GM19324 (cell line): ENCODE results near the gene ERI2.
"Not testable (repeated sequence)": the region's sequence is repeated elsewhere in the genome, so short reads cannot be mapped to it uniquely, and the experiment has no call there.

Source experiments
- ATAC-seq: cut with Tn5 transposase; IDR thresholded peaks from one replicate; pipeline ENCODE4 v1.9.1; 2021; ENCODE audit warnings: mild to moderate bottlenecking, moderate library complexity; ENCODE audit not compliant: unreplicated experiment, low FRiP score

The ERI2 gene

DNA sequence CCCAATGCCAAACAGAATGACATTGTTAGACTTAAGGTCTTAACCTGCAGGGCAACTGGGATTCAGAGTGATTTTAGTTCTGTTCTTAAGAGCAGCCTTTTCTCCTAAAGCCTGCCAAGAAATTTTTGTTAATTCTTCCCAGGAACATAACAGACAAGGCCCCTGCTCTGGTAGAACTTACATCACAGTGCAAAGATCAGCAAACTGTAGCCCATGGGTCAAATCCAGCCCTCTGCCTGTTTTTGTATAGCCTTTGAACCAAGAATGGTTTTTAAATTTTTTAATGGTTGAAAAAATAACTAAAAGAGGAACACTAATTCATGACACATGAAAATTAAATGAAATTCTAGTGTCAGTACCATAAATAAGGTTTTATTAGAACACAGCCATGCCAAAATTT, 38.7 kb downstream of the ERI2 start:
- no peak for ATAC-seq

GRCh38 chr16:20766294-20766693, 40.0 kb downstream of the ERI2 start:
- no peak for ATAC-seq

GRCh38 chr16:20765732-20766131, 40.5 kb downstream of the ERI2 start:
- no peak for ATAC-seq

DNA sequence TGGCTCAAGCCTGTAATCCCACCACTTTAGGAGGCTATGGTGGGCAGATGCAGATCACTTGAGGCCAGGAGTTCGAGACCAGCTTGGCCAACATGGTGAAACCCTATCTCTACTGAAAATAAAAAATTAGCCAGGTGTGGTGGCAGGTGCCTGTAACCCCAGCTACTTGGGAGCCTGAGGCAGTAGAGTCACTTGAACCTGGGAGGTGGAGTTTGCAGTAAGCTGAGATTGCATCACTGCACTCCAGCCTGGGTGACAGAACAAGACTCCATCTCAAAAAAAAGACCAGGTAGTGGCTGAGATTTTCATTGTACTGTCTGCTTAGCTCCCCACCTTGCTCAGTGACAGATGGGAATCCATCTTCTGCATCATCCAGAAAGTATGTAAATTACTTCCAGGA, 41.8 kb downstream of the ERI2 start:
- ATAC-seq = not testable (repeated sequence)

GRCh38 chr16:20763461-20764232, 42.6 kb downstream of the ERI2 start, which contains the start of gene ACSM3:
ACSM3 (plus strand) TSS chr16:20764014; CDS start chr16:20770035, 6,021 bp downstream.
- peak; percentile 96 for ATAC-seq

- ATAC-seq = no peak
Measured at GRCh38 chr16:20762404-20763123, 43.7 kb downstream of the ERI2 start.

DNA sequence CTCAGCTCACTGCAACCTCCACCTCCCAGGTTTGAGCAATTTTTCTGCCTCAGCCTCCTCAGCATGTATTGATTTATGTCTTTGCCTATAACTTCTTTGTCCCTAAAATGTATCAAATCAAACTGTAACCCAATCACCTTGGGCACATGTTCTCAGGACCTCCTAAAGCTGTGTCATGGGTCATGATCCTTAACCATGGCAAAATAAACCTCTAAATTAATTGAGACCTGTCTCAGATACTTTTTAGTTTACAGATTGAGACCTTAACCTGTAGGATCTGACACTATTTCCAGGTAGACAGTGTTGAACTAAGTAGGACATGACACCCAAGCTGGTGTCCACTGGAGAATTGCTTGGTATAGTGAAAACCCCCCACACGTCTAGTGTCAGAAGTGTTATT, 45.1 kb downstream of the ERI2 start:
- no peak for ATAC-seq

DNA sequence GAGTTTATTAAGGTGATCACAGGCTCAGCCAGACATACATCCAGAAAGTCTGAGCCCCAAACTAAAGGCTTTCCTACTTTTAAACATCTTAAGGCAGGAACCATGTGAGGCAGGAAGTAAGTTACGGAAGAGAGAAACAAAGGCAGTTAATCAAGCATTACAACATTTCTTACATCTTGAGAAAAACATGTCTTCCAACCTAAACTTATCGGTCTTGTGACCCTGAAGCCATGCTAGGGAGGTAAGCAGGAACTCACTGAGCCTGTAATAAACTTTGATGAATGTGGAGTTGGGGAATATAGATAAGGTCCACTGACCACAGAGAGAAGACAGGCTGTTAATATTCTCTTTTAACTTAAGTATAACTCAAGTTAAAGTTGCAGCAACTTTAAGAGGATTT, 45.9 kb downstream of the ERI2 start:
- no peak for ATAC-seq

GRCh38 chr16:20755799-20756198, 50.5 kb downstream of the ERI2 start:
- not testable (repeated sequence) for ATAC-seq

DNA sequence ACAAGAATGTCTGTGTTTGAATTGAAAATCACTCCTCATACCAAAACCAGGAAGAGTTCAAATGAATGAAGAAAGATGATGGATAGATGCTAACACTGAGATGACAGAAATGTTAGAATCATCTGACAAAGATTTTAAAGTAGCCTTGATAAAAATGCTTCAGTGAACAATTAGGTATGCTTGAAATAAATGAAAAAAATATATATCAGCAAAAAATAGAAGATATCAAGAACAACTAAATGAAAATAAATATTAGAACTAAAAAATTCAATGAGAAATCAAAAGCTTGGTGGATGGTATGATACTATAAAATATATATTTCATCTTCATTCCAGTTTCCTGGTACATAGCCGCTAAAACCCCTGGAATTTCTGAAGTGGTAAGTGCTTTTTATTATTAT, 51.0 kb downstream of the ERI2 start:
- ATAC-seq = no peak

DNA sequence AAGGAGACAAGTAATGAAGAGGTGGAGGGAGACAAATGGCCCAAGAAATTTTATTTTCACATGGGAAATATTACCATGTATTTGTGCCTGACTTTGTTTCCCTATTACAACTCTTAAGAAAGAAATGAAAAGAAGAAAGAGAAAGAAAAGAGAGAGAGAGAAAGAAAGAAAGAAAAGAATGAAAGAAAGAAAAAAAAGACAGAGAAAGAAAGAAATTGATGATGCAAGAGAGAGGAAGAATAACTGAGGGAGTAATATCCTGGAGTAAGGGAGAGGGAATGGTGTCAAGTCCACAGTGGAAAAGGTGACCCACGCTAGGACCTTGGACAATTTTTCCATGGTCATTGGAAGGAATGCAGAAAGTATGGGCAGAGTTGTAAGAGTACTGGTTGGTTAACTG, 52.5 kb downstream of the ERI2 start:
- no peak for ATAC-seq

DNA sequence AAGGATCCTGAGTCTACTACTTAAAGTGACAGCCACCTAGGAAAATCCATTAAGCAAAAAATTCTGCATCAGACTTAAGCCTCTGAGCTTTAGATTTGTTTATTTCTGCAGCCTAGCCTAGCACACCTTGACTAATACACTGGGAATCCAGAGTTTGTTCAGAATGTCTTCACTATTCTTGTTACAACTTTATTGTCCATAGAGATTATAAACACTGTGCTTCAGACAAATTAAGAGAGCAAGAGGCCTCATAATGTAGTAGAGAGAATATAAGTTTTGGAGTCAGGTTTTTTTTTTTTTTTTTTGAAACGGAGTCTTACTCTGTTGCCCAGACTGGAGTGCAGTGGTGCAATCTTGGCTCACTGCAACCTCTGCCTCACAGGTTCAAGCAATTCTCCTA, 55.7 kb downstream of the ERI2 start:
- ATAC-seq = no peak

- ATAC-seq = no peak
Measured at GRCh38 chr16:20749474-20749873, 56.8 kb downstream of the ERI2 start.

- ATAC-seq = no peak
Measured at GRCh38 chr16:20747030-20747816, 59.0 kb downstream of the ERI2 start.

DNA sequence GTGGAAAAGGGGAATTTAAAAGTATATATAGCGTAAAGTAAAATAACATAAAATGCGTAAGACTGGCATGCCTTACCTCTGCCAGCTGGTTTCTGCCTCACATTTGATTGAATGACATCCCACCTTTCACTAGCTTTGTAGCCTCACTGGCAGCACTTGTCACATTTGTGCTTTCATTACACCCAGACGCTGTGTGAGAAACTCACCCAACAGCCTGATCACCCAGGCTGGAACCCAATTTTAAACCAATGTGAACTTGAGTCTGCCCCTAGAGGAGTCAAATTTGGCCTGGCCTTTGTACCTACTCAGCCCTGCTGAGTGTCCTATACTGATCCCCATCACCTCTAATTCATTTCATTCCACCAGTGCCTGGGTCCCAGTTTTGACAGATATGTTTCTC, 59.8 kb downstream of the ERI2 start:
- no peak for ATAC-seq
